HS-27A (cell line): ENCODE measurements around the gene ZSCAN4.

ENCODE experiments used
- DNase-seq: peaks from one replicate; pipeline ENCODE4 v3.0.0-alpha.2; 2012; ENCODE audit warnings: low read depth, missing footprints

Gene ZSCAN4

DNA sequence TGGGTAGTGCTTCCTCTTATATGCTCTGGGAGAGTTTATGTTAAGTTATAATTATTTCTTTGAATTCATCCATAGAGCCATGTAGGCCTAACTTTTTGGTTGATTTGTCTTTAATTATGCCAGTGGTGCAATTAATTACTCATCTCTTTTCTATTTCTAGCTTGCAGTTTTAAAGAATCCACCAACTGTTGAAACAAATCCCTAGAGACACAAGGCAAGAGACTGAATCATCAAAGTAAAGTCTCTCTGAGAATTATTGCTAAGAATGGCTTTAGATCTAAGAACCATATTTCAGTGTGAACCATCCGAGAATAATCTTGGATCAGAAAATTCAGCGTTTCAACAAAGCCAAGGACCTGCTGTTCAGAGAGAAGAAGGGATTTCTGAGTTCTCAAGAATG lies 7.1 kb downstream of the ZSCAN4 start:
- DNase-seq: no peak

GRCh38 chr19:57682226-57682766 lies 13.6 kb downstream of the ZSCAN4 start:
- no peak for DNase-seq

DNA sequence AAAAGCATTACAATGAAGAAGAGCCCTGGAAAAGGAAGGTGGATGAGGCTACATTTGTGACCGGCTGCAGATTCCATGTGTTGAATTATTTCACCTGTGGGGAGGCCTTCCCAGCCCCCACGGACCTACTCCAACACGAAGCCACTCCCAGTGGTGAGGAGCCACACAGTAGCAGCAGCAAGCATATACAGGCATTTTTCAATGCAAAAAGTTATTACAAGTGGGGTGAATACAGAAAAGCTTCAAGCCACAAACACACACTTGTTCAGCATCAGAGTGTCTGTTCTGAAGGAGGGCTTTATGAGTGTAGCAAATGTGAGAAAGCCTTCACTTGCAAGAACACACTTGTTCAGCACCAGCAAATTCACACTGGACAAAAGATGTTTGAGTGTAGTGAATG lies 18.0 kb downstream of the ZSCAN4 start:
- DNase-seq: no peak

- DNase-seq: no peak
Observed at GRCh38 chr19:57687363-57688010, 18.8 kb downstream of the ZSCAN4 start.

GRCh38 chr19:57688011-57688763 lies 19.5 kb downstream of the ZSCAN4 start:
- no peak for DNase-seq

DNA sequence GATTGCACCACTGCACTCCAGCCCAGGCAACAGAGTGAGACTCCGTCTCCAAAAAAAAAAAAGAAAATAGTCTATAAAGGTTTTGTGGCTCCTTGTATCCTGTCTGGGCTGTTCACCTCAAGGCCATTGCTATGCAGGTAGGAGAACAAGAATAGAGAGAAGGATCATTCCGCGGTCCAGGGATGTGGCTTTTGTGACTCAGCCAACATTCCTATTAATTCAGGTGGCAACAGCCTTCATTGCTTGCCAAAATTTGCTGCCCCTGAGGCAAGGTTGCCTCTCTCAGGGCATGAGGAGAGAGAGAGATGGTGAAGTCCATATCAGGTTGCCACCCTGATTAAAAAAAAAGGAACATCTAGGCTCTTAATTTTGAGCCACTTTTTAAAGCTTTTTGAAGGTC lies 21.0 kb downstream of the ZSCAN4 start:
- no peak for DNase-seq

DNA sequence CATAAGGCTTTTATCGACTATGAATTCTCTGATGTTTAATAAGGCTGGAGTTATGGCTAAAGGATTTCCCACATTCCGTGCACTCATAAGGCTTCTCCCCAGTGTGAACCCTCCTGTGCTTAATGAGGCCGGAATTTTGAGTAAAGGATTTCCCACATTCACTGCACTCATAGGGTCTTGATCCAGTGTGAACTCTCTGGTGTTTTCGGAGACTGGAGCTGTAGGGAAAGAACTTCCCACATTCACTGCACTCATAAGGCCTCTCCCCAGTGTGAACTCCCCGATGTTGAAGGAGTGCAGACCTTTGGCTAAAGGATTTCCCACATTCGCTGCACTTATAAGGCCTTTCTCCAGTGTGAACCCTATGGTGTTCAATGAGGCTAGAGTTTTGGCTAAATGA lies 32.9 kb downstream of the ZSCAN4 start:
- no peak for DNase-seq

DNA sequence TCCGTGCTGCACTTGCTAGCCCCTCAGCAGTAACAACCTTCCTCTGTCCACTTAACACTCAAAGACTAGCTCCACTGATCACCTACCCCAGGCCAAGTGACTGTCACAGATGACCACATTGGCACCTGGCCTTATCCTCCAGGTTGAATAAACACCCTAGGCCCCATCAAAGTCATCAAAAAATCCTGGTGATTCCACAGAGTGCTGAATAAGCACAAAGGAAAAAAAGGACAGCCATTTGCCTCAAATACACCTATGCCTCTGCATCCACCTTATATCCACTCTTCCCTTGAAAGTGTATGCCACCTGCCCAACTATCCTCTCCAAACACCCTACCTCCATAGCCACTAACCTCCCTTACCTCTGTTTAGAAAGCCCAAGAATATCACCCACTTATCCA lies 37.6 kb downstream of the ZSCAN4 start:
- DNase-seq: no peak

- no peak for DNase-seq
Observed at GRCh38 chr19:57708641-57709361, 40.1 kb downstream of the ZSCAN4 start, which contains the start of gene ZNF154. TSS of gene ZNF154 (minus strand) at chr19:57709204. CDS start at chr19:57708971, 233 bp downstream.

- no peak for DNase-seq
Observed at GRCh38 chr19:57709616-57710015, 40.9 kb downstream of the ZSCAN4 start.

DNA sequence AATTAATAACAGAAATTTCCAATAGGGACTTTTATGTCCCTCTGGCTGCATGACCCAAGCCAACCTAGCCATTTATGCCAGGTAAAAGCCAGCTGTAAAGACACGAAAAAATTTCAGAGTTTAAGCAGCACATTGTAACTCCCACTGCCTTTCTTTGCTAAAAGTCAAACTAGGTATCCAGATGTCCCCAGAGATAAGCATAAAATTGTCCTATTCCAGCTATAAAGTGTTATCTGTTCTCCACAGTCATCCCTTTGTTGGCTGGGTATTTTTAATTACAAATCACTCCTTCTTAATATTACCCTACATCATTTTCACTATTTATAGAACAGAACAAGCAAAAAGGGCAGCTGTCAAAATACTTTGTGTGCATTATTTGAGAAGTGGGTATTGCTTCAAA lies 43.5 kb downstream of the ZSCAN4 start:
- DNase-seq: no peak

DNA sequence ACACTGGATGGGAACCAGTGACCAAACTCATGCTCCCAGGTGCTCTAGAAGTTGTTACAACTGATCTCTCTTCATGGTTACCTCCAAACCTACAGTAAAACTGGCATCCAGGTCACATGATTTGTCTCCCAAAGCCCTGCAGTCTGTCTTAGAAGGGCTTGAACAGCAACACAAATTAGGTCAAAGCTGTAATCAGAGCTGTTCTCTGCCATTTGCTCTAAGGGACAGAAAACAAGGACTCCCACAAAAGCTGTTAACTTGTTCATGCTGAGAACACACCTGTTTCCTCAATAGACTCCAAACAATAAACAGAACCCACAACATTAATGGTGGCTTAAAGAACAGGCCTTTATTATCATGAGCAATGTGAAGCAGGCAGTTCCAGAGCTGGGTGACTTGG lies 50.7 kb downstream of the ZSCAN4 start:
- DNase-seq: no peak

GRCh38 chr19:57719901-57720519 lies 51.3 kb downstream of the ZSCAN4 start:
- no peak for DNase-seq

DNA sequence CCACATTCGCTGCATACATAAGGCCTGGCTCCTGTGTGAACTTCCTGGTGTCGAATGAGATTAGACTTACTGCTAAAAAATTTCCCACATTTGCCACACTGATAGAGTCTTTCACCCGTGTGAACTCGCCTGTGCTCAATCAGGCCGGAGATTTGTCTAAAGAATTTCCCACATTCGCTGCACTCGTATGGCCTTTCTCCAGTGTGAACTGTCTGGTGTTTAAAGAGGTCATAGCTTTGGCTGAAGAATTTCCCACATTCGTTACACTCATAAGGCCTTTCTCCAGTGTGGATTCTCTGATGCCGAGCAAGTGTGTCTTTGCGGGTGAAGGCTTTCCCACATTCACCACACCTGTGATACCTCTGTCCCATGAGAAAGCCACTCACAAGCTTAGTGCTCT lies 52.1 kb downstream of the ZSCAN4 start:
- DNase-seq: no peak
